NT2/D1 (cell line): ENCODE results near the gene CCL22.

Source experiments
- SUZ12 ChIP-seq: IDR thresholded peaks from 2 replicates; pipeline ENCODE4 v1.6.1; 2011; ENCODE audit not compliant: insufficient read length, insufficient read depth; ENCODE audit errors: extremely low read depth
- YY1 ChIP-seq: IDR thresholded peaks from 2 replicates; pipeline ENCODE4 v1.6.1; 2011; ENCODE audit not compliant: insufficient read length, insufficient read depth

- TF ChIP-seq YY1 (no peak), SUZ12 (no peak)
Measured at GRCh38 chr16:57377080-57377841, 18.7 kb downstream of the CCL22 start.
